ENCODE data around the gene MLLT1. TPM values are rescaled to one million over a fixed set of nuclear protein-coding genes. Genes with fewer than 3 reads are reported as not detected.

Gene MLLT1
- total and polyA plus RNA-seq, 2 donors (not counting 1 experiment from before 2014, with no cell fraction given), result 19.4 to 40.2 TPM

GRCh38 chr19:6229951-6230712, 49.6 kb downstream of the MLLT1 start:
- ChIA-PET POLR2A (no interaction called here), CTCF (no interaction called here)
- TF ChIP-seq CTCF (IDR thresholded peaks at IDR 0.05), result no peak
- TF ChIP-seq EZH2 (IDR thresholded peaks at IDR 0.05; ENCODE audit: borderline replicate concordance, insufficient read depth, low read depth, low read length, poor library complexity, severe bottlenecking), result no peak
- intact Hi-C loops (cut with micrococcal nuclease), result no loop called here
- Mint-ChIP-seq H3K4me1 (peaks cover 22% of the 10 kb centered on the region), H3K27me3 (no peaks in the 10 kb centered on the region), H3K9me3 (ENCODE audit: insufficient read depth) (no peaks in the 10 kb centered on the region), H3K4me3 (no peak overlapping the region), H3K27ac (no peak overlapping the region)
- Histone ChIP-seq H4K20me1 (ENCODE audit: control insufficient read depth, insufficient read depth, low read length, poor library complexity, severe bottlenecking) (peaks cover 78% of the 10 kb centered on the region), H3K27ac (ENCODE audit: low read length in 2 of 2) (no peak overlapping the region), H3K4me2 (replicated peaks; ENCODE audit: low read depth, low read length, poor library complexity, severe bottlenecking) (no peak overlapping the region), H3K9me3 (ENCODE audit: control extremely low read depth in 1 of 3, control insufficient read depth in 2 of 3, insufficient read depth in 1 of 3, low read length in 2 of 3) (no peaks in the 10 kb centered on the region), H3K4me3 (ENCODE audit: control extremely low read depth in 1 of 5, extremely low read depth in 1 of 5, insufficient read depth in 1 of 5, low read depth in 2 of 5, low read length in 4 of 5) (no peak overlapping the region), H3K9ac (ENCODE audit: low read length) (no peak overlapping the region), H3K4me1 (ENCODE audit: control insufficient read depth in 2 of 2, insufficient read depth in 2 of 2, low read length in 2 of 2) (peaks cover 4 to 8% of the 10 kb centered on the region in 2 donors), H3K27me3 (replicated peaks in 1 of 4; ENCODE audit: control extremely low read depth in 1 of 4, control insufficient read depth in 3 of 4, insufficient read depth in 4 of 4, low read length in 3 of 4) (no peaks in the 10 kb centered on the region), H3K79me2 (ENCODE audit: control insufficient read depth, insufficient read depth, low read length) (peaks cover 66% of the 10 kb centered on the region), H2AFZ (ENCODE audit: insufficient read depth, low read depth, low read length, poor library complexity, severe bottlenecking) (no peak overlapping the region), H3K36me3 (replicated peaks in 1 of 2; ENCODE audit: control extremely low read depth in 1 of 2, control insufficient read depth in 1 of 2, extremely low read depth in 1 of 2, insufficient read depth in 2 of 2, low read length in 1 of 2) (peaks cover 0 to 21% of the 10 kb centered on the region in 2 experiments)
- 94% methylated on average over 41 of the region's 43 CpGs for WGBS (ENCODE audit: insufficient coverage)
- ATAC-seq (ENCODE audit: low read depth) (no peak), DNase-seq (no peak)

GRCh38 chr19:6229216-6229913, 50.4 kb downstream of the MLLT1 start:
- TF ChIP-seq CTCF (IDR thresholded peaks at IDR 0.05) (no peak), EZH2 (IDR thresholded peaks at IDR 0.05; ENCODE audit: borderline replicate concordance, insufficient read depth, low read depth, low read length, poor library complexity, severe bottlenecking) (no peak)
- Mint-ChIP-seq H3K4me1 (peaks cover 15% of the 10 kb centered on the region), H3K4me3 (no peak overlapping the region), H3K27me3 (no peaks in the 10 kb centered on the region), H3K9me3 (ENCODE audit: insufficient read depth) (no peaks in the 10 kb centered on the region), H3K27ac (no peak overlapping the region)
- no peaks in the 10 kb centered on the region for H3K27me3 ChIP-seq (replicated peaks in 1 of 4; ENCODE audit: control extremely low read depth in 1 of 4, control insufficient read depth in 3 of 4, insufficient read depth in 4 of 4, low read length in 3 of 4)
- H3K79me2 ChIP-seq (ENCODE audit: control insufficient read depth, insufficient read depth, low read length), result peaks cover 58% of the 10 kb centered on the region
- H3K4me1 ChIP-seq (ENCODE audit: control insufficient read depth in 2 of 2, insufficient read depth in 2 of 2, low read length in 2 of 2), result peaks cover 2 to 5% of the 10 kb centered on the region in 2 donors
- H3K9ac ChIP-seq (ENCODE audit: low read length), result no peak overlapping the region
- DNase-seq (no peak), ATAC-seq (ENCODE audit: low read depth) (no peak)
- peaks cover 0 to 24% of the 10 kb centered on the region in 2 experiments for H3K36me3 ChIP-seq (replicated peaks in 1 of 2; ENCODE audit: control extremely low read depth in 1 of 2, control insufficient read depth in 1 of 2, extremely low read depth in 1 of 2, insufficient read depth in 2 of 2, low read length in 1 of 2)
- no peaks in the 10 kb centered on the region for H3K9me3 ChIP-seq (ENCODE audit: control extremely low read depth in 1 of 3, control insufficient read depth in 2 of 3, insufficient read depth in 1 of 3, low read length in 2 of 3)
- no peak overlapping the region for H2AFZ ChIP-seq (ENCODE audit: insufficient read depth, low read depth, low read length, poor library complexity, severe bottlenecking)
- CTCF ChIA-PET, result no interaction called here
- intact Hi-C loops (cut with micrococcal nuclease), result no loop called here
- H4K20me1 ChIP-seq (ENCODE audit: control insufficient read depth, insufficient read depth, low read length, poor library complexity, severe bottlenecking), result peaks cover 70% of the 10 kb centered on the region
- POLR2A ChIA-PET, result no interaction called here
- no peak overlapping the region for H3K4me3 ChIP-seq (ENCODE audit: control extremely low read depth in 1 of 5, extremely low read depth in 1 of 5, insufficient read depth in 1 of 5, low read depth in 2 of 5, low read length in 4 of 5)
- WGBS (ENCODE audit: insufficient coverage), result 99% methylated on average over 25 of the region's 27 CpGs
- no peak overlapping the region for H3K27ac ChIP-seq (ENCODE audit: low read length in 2 of 2)
- H3K4me2 ChIP-seq (replicated peaks; ENCODE audit: low read depth, low read length, poor library complexity, severe bottlenecking), result no peak overlapping the region

Data from B cell (primary cell).